SK-N-MC (cell line): Measurements from ENCODE around the gene SERP2.
A peak's percentile ranks its signal among the peaks of the same experiment; 100 is the strongest.

Experiments used
- DNase-seq: peaks from one replicate; pipeline ENCODE4 v3.0.0-alpha.2; 2011; ENCODE audit warnings: low read depth, low spot score
- H3K27ac ChIP-seq: fragments of 200-600 bp; sonication (generic); 2 replicates; pipeline ENCODE4 v1.5.1; 2016; ENCODE audit warnings: mixed run types
- H3K36me3 ChIP-seq: fragments of 200-600 bp; sonication (generic); 2 replicates; pipeline ENCODE4 v1.6.1; 2017; ENCODE audit warnings: antibody characterized with exemption, low read length, mixed read lengths; ENCODE audit not compliant: insufficient read depth
- H3K4me3 ChIP-seq: fragments of 200-600 bp; sonication (generic); 2 replicates; pipeline ENCODE4 v1.5.1; 2016
- H3K9ac ChIP-seq: fragments of 200-600 bp; sonication (generic); 2 replicates; pipeline ENCODE4 v1.8.0; 2017; ENCODE audit warnings: mixed run types, mixed read lengths; ENCODE audit not compliant: insufficient read length
- H3K9me3 ChIP-seq: fragments of 200-600 bp; sonication (generic); 2 replicates; pipeline ENCODE4 v1.6.1; 2017; ENCODE audit warnings: low read depth, mild to moderate bottlenecking, antibody characterized with exemption, low read length, moderate library complexity, mixed read lengths
- EZH2 ChIP-seq: fragments of 200-600 bp; sonication (generic); IDR thresholded peaks from one replicate; pipeline ENCODE4 v1.6.1; 2017; ENCODE audit warnings: antibody characterized with exemption
- FOXP2 ChIP-seq: optimal IDR thresholded peaks from 2 replicates; pipeline ENCODE3; 2011; ENCODE audit warnings: mild to moderate bottlenecking, moderate library complexity; ENCODE audit not compliant: insufficient read depth; ENCODE audit errors: extremely low read length, control extremely low read depth
- POLR2AphosphoS5 ChIP-seq: IDR thresholded peaks from 2 replicates; pipeline ENCODE4 v1.6.1; 2012; ENCODE audit warnings: mild to moderate bottlenecking, low read depth, low read length, borderline replicate concordance

Gene SERP2

GRCh38 chr13:44429311-44429710 is 55.7 kb downstream of the SERP2 start:
- DNase-seq, result no peak
- H3K27ac ChIP-seq, result no peak overlapping the region
- TF ChIP-seq EZH2 (no peak), FOXP2 (no peak), POLR2AphosphoS5 (no peak)

GRCh38 chr13:44431150-44431549 is 57.5 kb downstream of the SERP2 start:
- Histone ChIP-seq H3K4me3 (no peak overlapping the region), H3K9ac (no peak overlapping the region), H3K9me3 (no peaks in the 10 kb centered on the region), H3K27ac (no peak overlapping the region), H3K36me3 (peaks cover 18% of the 10 kb centered on the region)
- DNase-seq, result no peak
- TF ChIP-seq POLR2AphosphoS5 (no peak), EZH2 (no peak), FOXP2 (no peak)

More at GRCh38 chr13:44429311-44429710, 55.7 kb downstream of the SERP2 start:
- Histone ChIP-seq H3K4me3 (no peak overlapping the region), H3K9ac (no peak overlapping the region), H3K36me3 (peaks cover 14% of the 10 kb centered on the region), H3K9me3 (no peaks in the 10 kb centered on the region)

- no peak for DNase-seq
- H3K27ac ChIP-seq, result no peak overlapping the region
- TF ChIP-seq EZH2 (no peak), POLR2AphosphoS5 (no peak; the same call in 1 of the 2 replicates), FOXP2 (no peak)
- no peak overlapping the region for H3K4me3 ChIP-seq
- no peak overlapping the region for H3K9ac ChIP-seq
- H3K9me3 ChIP-seq, result no peaks in the 10 kb centered on the region
- peaks cover 18% of the 10 kb centered on the region for H3K36me3 ChIP-seq
Measured at GRCh38 chr13:44432650-44433049, 59.0 kb downstream of the SERP2 start.

- peaks cover 18% of the 10 kb centered on the region for H3K36me3 ChIP-seq
- no peak for TF ChIP-seq POLR2AphosphoS5
- TF ChIP-seq FOXP2, result no peak
- no peak for TF ChIP-seq EZH2
- no peak overlapping the region for H3K27ac ChIP-seq
- peak overlapping the region; percentile 73 for H3K9ac ChIP-seq
- H3K9me3 ChIP-seq, result no peaks in the 10 kb centered on the region
- peak overlapping the region; percentile 95 for H3K4me3 ChIP-seq
- DNase-seq, result no peak
Measured at GRCh38 chr13:44433863-44434765, 60.5 kb downstream of the SERP2 start.

GRCh38 chr13:44434766-44435141 is 61.1 kb downstream of the SERP2 start:
- peaks cover 18% of the 10 kb centered on the region for H3K36me3 ChIP-seq
- TF ChIP-seq POLR2AphosphoS5 (no peak), FOXP2 (no peak), EZH2 (no peak)
- peak overlapping the region; percentile 95 for H3K4me3 ChIP-seq
- H3K9ac ChIP-seq, result peak overlapping the region; percentile 73
- peak overlapping the region; percentile 55 for H3K27ac ChIP-seq
- DNase-seq, result no peak
- H3K9me3 ChIP-seq, result no peaks in the 10 kb centered on the region

GRCh38 chr13:44435142-44435918 is 61.7 kb downstream of the SERP2 start:
- peak; percentile 98 for DNase-seq
- H3K9me3 ChIP-seq, result no peaks in the 10 kb centered on the region
- TF ChIP-seq FOXP2, result no peak
- peak; percentile 80 for TF ChIP-seq POLR2AphosphoS5
- TF ChIP-seq EZH2, result no peak
- H3K36me3 ChIP-seq, result peaks cover 18% of the 10 kb centered on the region
- H3K27ac ChIP-seq, result peak overlapping the region; percentile 93
- H3K9ac ChIP-seq, result peak overlapping the region; percentile 99
- peak overlapping the region; percentile 95 for H3K4me3 ChIP-seq

GRCh38 chr13:44435919-44436510 is 62.4 kb downstream of the SERP2 start:
- Histone ChIP-seq H3K27ac (peak overlapping the region; percentile 93), H3K9me3 (no peaks in the 10 kb centered on the region), H3K4me3 (peak overlapping the region; percentile 95), H3K9ac (peak overlapping the region; percentile 99), H3K36me3 (peaks cover 18% of the 10 kb centered on the region)
- DNase-seq, result no peak
- TF ChIP-seq FOXP2 (no peak), EZH2 (no peak), POLR2AphosphoS5 (no peak)
